Measurements from ENCODE around the gene RPN1. TPM values are rescaled to one million over a fixed set of nuclear protein-coding genes. Genes with fewer than 3 reads are reported as not detected.

The RPN1 gene
- polyA plus RNA-seq (2012; ENCODE audit: missing spikeins) = 90.0 TPM

- TF ChIP-seq POLR2A (IDR thresholded peaks at IDR 0.05; ENCODE audit: low read depth, low read length) (peak; percentile 89), TAF1 (IDR thresholded peaks at IDR 0.05; ENCODE audit: borderline replicate concordance, low read depth, low read length) (peak; percentile 85), POLR2AphosphoS5 (IDR thresholded peaks at IDR 0.05; ENCODE audit: low read depth, low read length) (peak; percentile 88)
- FAIRE-seq (peak; percentile 95), DNase-seq (ENCODE audit: insufficient read length) (peak; percentile 87)
Measured at GRCh38 chr3:128650096-128651050, at the start of gene RPN1. Gene RPN1 (minus strand): TSS chr3:128650818. CDS start chr3:128650800, 18 bp downstream.

GRCh38 chr3:128698211-128699047 lies 47.8 kb upstream of the RPN1 start:
- TF ChIP-seq POLR2A (IDR thresholded peaks at IDR 0.05; ENCODE audit: low read depth, low read length) = no peak
- no peak for TF ChIP-seq POLR2AphosphoS5 (IDR thresholded peaks at IDR 0.05; ENCODE audit: low read depth, low read length)
- no peak for TF ChIP-seq TAF1 (IDR thresholded peaks at IDR 0.05; ENCODE audit: borderline replicate concordance, low read depth, low read length)
- DNase-seq (ENCODE audit: insufficient read length) (peak; percentile 52), FAIRE-seq (no peak)

DNA sequence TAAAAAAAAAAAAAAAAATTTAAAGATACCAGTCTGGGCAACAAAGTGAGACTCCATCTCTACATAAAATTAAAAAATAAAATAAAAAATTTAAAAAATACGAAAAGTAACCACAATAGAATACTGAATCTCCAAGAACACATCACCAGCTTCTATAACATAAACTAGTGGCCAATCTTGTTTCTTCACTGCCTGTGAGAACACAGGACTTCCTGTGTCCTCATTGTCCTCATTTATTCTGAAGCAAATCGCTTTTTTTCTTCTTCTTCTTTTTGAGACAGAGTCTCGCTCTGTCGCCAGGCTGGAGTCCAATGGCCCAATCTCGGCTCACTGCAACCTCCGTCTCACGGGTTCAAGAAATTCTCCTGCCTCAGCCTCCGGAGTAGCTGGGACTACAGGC lies 46.7 kb upstream of the RPN1 start:
- DNase-seq (ENCODE audit: insufficient read length) = no peak
- FAIRE-seq = no peak
- TF ChIP-seq POLR2AphosphoS5 (IDR thresholded peaks at IDR 0.05; ENCODE audit: low read depth, low read length) = no peak
- TF ChIP-seq POLR2A (IDR thresholded peaks at IDR 0.05; ENCODE audit: low read depth, low read length) = no peak
- no peak for TF ChIP-seq TAF1 (IDR thresholded peaks at IDR 0.05; ENCODE audit: borderline replicate concordance, low read depth, low read length)

- no peak for TF ChIP-seq POLR2AphosphoS5 (IDR thresholded peaks at IDR 0.05; ENCODE audit: low read depth, low read length)
- TF ChIP-seq POLR2A (IDR thresholded peaks at IDR 0.05; ENCODE audit: low read depth, low read length) = no peak
- TF ChIP-seq TAF1 (IDR thresholded peaks at IDR 0.05; ENCODE audit: borderline replicate concordance, low read depth, low read length) = no peak
- FAIRE-seq = no peak
Measured at GRCh38 chr3:128693696-128694095, 43.1 kb upstream of the RPN1 start.

DNA sequence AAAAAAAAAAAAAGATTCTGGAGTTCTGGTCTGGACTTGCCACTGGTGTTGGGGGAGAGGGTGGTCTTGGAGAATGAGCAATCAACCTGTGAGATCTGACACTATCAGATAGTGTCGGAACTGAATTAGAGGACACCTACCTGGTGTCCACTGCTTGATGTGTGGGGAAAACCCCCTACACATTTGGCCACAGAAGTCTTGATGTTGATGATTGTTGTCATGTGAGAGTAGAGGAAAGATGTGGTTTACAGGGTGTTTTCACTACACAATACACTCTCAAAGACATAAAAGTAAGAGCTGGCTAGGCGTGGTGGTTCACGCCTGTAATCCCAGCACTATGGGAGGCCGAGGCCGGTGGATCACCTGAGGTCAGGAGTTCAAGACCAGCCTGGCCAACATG lies 38.4 kb upstream of the RPN1 start:
- no peak for TF ChIP-seq TAF1 (IDR thresholded peaks at IDR 0.05; ENCODE audit: borderline replicate concordance, low read depth, low read length)
- no peak for TF ChIP-seq POLR2AphosphoS5 (IDR thresholded peaks at IDR 0.05; ENCODE audit: low read depth, low read length)
- no peak for TF ChIP-seq POLR2A (IDR thresholded peaks at IDR 0.05; ENCODE audit: low read depth, low read length)
- FAIRE-seq = no peak
- no peak for DNase-seq (ENCODE audit: insufficient read length)

More at GRCh38 chr3:128693696-128694095, 43.1 kb upstream of the RPN1 start:
- DNase-seq (ENCODE audit: insufficient read length) = no peak

DNA sequence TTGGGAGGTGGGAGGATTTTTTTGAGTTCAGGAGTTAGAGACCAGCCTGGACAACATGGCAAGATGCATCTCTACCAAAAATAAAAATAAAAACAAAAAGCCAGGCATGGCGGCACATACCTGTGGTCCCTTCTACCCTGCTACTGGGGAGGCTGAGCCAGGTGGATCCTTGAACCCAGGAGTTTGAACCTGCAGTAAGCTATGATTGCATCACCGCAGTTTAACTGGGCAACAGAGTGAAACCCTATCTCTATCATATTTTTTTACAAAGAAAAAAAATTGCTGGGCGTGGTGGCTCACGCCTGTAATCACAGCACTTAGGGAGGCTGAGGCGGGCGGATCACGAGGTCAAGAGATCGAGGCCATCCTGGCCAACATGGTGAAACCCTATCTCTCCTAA lies 35.8 kb upstream of the RPN1 start:
- DNase-seq (ENCODE audit: insufficient read length) (no peak), FAIRE-seq (no peak)
- TF ChIP-seq TAF1 (IDR thresholded peaks at IDR 0.05; ENCODE audit: borderline replicate concordance, low read depth, low read length) = no peak
- TF ChIP-seq POLR2AphosphoS5 (IDR thresholded peaks at IDR 0.05; ENCODE audit: low read depth, low read length) = no peak
- TF ChIP-seq POLR2A (IDR thresholded peaks at IDR 0.05; ENCODE audit: low read depth, low read length) = no peak

DNA sequence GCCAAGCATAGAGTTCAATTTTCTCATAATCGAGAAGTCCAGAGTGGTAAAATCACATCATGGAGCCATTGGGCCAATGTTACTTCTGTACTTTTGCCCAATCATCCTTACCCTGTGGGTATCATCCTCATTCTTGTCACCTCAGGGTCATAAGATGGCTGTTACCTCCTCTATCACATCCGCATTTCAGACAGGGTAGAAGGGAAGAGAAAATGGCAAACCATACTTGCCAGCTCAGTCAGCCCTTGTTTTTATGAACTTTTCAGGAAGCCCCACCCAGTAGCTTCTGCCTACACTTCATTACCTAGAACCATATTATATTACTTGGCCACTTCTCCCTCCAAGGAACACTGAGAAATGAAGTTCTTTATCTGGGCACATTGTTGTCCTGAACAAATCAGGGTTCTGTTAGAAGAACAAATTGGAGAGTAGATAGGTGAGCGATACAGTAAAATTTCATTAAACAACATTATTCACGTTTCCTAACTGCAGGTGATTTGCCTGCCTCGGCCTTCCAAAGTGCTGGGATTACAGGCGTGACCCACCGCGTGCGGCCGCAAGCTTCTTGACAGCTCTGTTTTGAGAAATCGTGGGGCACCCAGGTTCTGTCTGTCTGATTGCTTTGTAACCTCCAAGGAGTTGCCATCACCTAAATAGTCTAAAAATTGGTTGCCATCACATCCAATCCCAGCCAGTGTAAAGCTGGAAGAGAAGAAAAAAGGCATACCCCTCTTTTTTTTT lies 34.5 kb upstream of the RPN1 start:
- FAIRE-seq = no peak
- no peak for TF ChIP-seq TAF1 (IDR thresholded peaks at IDR 0.05; ENCODE audit: borderline replicate concordance, low read depth, low read length)
- no peak for TF ChIP-seq POLR2A (IDR thresholded peaks at IDR 0.05; ENCODE audit: low read depth, low read length)
- no peak for TF ChIP-seq POLR2AphosphoS5 (IDR thresholded peaks at IDR 0.05; ENCODE audit: low read depth, low read length)
- DNase-seq (ENCODE audit: insufficient read length) = no peak

DNA sequence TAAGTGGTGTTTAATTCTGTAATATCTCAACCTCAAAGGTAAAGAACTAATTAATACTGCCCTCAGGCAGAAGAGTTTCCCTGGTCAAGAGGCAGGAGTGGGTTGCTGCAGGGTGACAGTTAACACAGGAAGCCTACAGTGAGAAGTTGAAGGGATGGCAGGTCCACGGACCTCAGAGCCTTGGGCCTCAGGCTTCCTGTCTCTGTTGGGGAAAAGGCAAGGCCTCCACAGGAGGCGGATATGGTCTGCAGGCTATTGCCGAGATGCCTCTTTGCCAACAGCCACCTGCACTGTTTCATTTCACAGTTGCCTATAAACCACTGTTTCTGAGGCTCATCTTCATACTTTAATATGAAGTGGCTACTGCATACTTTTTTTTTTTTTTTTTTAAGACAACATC lies 33.3 kb upstream of the RPN1 start:
- TF ChIP-seq POLR2AphosphoS5 (IDR thresholded peaks at IDR 0.05; ENCODE audit: low read depth, low read length) = no peak
- no peak for TF ChIP-seq TAF1 (IDR thresholded peaks at IDR 0.05; ENCODE audit: borderline replicate concordance, low read depth, low read length)
- TF ChIP-seq POLR2A (IDR thresholded peaks at IDR 0.05; ENCODE audit: low read depth, low read length) = no peak
- DNase-seq (ENCODE audit: insufficient read length) (no peak), FAIRE-seq (no peak)

- DNase-seq (ENCODE audit: insufficient read length) (no peak), FAIRE-seq (no peak)
- TF ChIP-seq TAF1 (IDR thresholded peaks at IDR 0.05; ENCODE audit: borderline replicate concordance, low read depth, low read length) (no peak), POLR2A (IDR thresholded peaks at IDR 0.05; ENCODE audit: low read depth, low read length) (no peak), POLR2AphosphoS5 (IDR thresholded peaks at IDR 0.05; ENCODE audit: low read depth, low read length) (no peak)
Measured at GRCh38 chr3:128681369-128681829, 30.8 kb upstream of the RPN1 start.

DNA sequence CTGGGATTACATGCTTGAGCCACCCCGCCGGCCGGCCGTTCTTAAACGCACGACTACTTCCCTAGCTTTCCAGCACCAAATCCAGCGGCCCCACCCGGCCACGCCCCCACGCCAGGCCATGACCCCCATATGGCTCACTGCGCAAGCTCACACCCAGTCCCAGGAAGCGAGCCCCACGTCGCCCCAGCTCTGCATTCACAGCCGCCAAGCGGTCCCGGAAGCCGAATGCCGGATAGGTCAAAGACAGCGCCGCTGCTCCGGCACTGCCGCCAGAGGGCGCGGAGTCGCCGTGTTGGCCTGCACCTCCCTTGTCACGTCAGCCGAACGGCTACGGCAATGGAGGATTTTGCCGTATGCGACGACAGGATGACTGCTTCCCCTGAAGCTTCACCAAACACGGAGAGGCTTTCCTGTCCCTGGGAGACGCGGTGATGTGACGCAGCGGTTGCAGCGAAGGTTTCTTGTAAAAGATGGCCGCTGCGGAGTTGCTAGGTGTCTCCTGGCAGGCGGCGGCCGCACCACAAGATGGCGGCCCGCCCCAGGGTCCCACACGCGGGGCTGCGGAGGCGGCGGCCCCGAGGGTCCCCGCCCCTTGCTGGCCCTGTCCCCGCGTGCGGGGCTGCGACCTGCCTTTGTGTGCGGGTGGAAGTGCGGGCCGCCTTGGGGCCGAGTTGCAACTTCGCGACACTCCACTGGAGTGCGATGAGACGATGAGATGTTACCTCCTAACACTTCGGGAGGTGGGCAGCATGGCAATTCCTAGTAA lies 30.2 kb upstream of the RPN1 start:
- TF ChIP-seq TAF1 (IDR thresholded peaks at IDR 0.05; ENCODE audit: borderline replicate concordance, low read depth, low read length) (peak; percentile 80; the same call in 1 of the 2 replicates), POLR2AphosphoS5 (IDR thresholded peaks at IDR 0.05; ENCODE audit: low read depth, low read length) (peak; percentile 95), POLR2A (IDR thresholded peaks at IDR 0.05; ENCODE audit: low read depth, low read length) (peak; percentile 96)
- DNase-seq (ENCODE audit: insufficient read length) (peak; percentile 95), FAIRE-seq (peak; percentile 96)
